A549 (cell line): Measurements from ENCODE around the gene DOCK11.

Experiments
- BCL3 ChIP-seq: fragments of >200 bp; sonication (Bioruptor Twin); formaldehyde crosslinking; IDR thresholded peaks from 3 replicates; pipeline ENCODE4 v1.6.1; 2016
- BHLHE40 ChIP-seq: IDR thresholded peaks from 2 replicates; pipeline ENCODE4 v1.6.1; 2012; ENCODE audit warnings: low read depth, low read length, inconsistent platforms
- CTCF ChIP-seq: fragments of >200 bp; sonication (Bioruptor Twin); formaldehyde crosslinking; IDR thresholded peaks from 3 replicates; pipeline ENCODE4 v1.5.1; 2016
- FOSL2 ChIP-seq, 2 experiments: fragments of 450-650 bp in 1 of 2; fragments of >200 bp in 1 of 2; sonication (Bioruptor Twin) in 1 of 2; formaldehyde crosslinking; IDR thresholded peaks; 2 replicates each; pipeline versions ENCODE4 v1.5.0 to v1.6.1; 2016 to 2020; ENCODE audit warnings: mild to moderate bottlenecking in 1 of 2, moderate library complexity in 1 of 2
- JUNB ChIP-seq: fragments of >200 bp; sonication (Bioruptor Twin); formaldehyde crosslinking; IDR thresholded peaks from 2 replicates; pipeline ENCODE4 v1.6.1; 2016
- MYC ChIP-seq: IDR thresholded peaks from 2 replicates; pipeline ENCODE4 v1.6.1; 2012; ENCODE audit warnings: mild to moderate bottlenecking, inconsistent platforms, low read length, improper control_type of control experiment, borderline replicate concordance
- PHF8 ChIP-seq: fragments of 200-600 bp; sonication (generic); IDR thresholded peaks from 2 replicates; pipeline ENCODE4 v1.6.1; 2016; ENCODE audit warnings: low read depth, mild to moderate bottlenecking, antibody characterized with exemption, moderate library complexity, borderline replicate concordance
- REST ChIP-seq: fragments of 200-600 bp; sonication (generic); IDR thresholded peaks from 2 replicates; pipeline ENCODE4 v1.6.1; 2016; ENCODE audit warnings: antibody characterized with exemption, mild to moderate bottlenecking, moderate library complexity
- USF2 ChIP-seq: fragments of 450-650 bp; IDR thresholded peaks from 2 replicates; pipeline ENCODE4 v1.6.1; 2014; ENCODE audit warnings: antibody characterized with exemption

- no peak for TF ChIP-seq REST
- no peak for TF ChIP-seq BCL3
- TF ChIP-seq CTCF: no peak
- TF ChIP-seq USF2: no peak
- TF ChIP-seq BHLHE40: no peak
- TF ChIP-seq FOSL2 (IDR thresholded peaks at IDR 0.05): no peak
- TF ChIP-seq FOSL2 (CRISPR knock-in tag; IDR thresholded peaks at IDR 0.05): no peak
- no peak for TF ChIP-seq MYC
- TF ChIP-seq PHF8: no peak
- no peak for TF ChIP-seq JUNB
Observed at GRCh38 chrX:118588715-118589114, 93.1 kb downstream of the DOCK11 start.
